GOT3 (cell line): Measurements from ENCODE around the gene DDX49.

ENCODE experiments used
- DNase-seq: peaks from one replicate; lab custom pipeline; 2025; ENCODE audit warnings: mixed read lengths; lab: John Stamatoyannopoulos, UW

DDX49 gene

GRCh38 chr19:18975869-18976268 lies 56.4 kb downstream of the DDX49 start:
- no peak for DNase-seq
